Colon (tissue), 2 donors: ENCODE measurements around the gene FKBP3.
"Not testable (repeated sequence)": the region's sequence is repeated elsewhere in the genome, so short reads cannot be mapped to it uniquely, and the experiment has no call there.

Source experiments
- FAIRE-seq: peaks from 2 replicates; lab custom pipeline; 2012; peaks lifted over from hg19 to GRCh38; lab: Jason Lieb, UNC
- donor health status: control.
- donor health status: control.

The FKBP3 gene

DNA sequence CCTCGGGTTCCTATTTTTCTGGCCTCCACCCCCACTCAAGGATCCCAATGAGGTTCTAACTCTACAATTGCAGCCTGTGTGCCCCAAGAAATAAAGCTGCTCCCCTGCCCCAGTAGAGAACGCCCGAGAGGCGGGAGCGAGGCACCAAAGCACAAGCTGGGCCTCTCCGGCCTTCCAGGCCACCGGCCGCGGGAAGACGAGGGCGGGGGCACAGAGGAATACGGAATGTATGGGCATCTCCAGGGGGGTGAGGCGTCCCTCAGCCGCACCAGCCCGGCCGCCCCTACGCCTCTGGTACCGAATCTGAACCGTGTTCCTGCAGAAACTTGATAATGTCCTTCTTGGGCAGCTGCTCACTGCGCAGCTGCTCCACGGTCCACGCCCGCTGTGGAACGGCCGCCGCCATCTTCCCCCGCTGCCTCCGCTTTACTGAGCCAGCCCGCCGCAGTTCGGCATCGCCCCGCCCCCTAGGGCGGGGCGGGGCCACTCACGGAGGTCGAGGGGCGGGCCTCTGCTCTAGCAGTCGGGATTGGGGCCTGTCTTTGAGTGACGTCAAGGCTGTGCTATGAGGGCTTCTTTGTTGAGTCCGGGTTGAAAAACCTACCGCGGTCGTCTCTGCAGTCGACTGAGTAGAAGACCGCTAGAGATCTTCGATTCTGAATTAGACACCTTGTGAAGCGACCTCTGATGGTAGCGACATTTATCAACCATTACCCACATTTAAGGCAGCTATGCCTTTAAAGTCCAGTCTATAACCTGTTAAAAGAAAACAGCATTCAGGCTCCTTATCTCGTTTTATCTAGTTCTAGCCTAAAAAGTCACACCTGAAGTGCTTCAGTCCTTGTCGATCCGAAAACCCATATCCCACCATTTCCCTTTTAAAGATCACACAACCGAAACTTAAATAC lies at the start of gene FKBP3:
FKBP3 (minus strand) TSS at position 431 of the 908 bp plus-strand sequence; CDS start at position 406, 25 bp downstream.
- peak; percentile 79 for FAIRE-seq

DNA sequence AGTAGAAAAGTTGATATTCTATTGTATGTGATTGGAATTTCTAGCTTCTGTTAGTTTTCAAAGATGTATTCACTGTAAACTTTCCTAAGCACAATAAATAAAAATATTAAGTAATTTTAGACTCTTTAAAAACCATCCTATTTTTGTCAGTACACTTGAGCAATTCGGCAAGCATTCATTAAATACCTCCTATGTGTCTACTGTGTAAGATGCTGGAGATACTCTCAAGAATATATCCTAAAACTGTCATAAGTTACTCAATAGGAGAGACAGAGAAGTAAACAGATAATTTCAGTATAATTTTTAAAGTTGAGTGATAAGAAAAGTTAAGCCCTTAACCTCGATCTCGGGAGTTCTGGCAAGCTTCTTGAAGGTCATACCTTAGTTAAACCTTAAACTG lies 47.5 kb upstream of the FKBP3 start:
- FAIRE-seq: no peak

DNA sequence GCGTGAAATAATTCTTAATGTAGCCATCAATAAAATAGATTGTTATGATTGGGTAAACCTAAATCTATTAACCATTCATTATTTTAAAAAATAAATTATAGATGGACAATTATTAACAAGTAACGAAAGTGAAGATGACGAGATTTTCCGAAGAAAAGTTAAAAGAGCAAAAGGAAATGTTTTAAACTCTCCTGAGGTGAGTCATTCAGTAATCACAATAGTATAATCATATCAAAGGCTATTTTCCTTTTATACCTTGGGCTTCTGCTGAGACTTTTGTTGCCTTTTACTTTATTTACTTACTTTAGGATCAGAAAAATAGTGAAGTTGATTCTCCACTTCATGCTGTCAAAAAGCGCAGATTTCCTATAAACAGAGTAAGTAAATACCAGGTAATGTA lies 47.0 kb upstream of the FKBP3 start:
- FAIRE-seq: no peak

DNA sequence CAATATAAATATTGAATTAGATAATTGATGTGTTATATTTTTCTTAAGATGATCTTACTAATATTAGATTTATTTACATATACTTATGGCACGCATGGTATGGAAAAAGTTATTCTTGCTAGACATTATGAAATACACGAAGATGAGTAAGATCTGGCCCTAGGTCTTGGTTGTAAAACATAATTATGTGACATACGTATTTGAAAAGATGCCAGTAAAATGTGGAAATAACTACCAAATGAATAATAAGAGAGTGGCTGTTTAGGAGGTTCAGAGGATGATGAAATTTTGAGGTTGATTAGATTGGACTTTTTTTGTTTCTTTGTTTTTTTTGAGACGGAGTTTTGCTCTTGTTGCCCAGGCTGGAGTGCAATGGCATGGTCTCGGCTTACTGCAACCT lies 42.8 kb upstream of the FKBP3 start:
- no peak for FAIRE-seq

DNA sequence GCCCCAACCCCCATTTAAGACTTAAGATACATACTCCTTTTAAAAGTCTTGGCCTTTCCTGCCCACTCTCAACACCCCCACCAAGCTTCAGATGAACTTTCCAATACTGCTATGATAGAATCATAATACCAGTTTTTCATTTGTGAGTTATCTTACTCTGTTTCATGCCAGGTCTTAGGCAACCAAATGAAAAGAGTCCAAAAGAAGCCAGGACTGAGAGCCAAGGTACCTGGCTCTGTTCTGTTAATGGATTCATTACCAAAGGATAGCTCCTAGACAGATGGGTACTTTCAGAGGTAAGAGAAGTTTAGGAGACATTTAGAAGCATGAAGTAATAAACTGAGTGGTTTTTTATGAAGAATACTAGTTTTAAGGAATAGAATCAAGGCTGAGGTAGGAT lies 35.6 kb upstream of the FKBP3 start:
- FAIRE-seq: no peak

DNA sequence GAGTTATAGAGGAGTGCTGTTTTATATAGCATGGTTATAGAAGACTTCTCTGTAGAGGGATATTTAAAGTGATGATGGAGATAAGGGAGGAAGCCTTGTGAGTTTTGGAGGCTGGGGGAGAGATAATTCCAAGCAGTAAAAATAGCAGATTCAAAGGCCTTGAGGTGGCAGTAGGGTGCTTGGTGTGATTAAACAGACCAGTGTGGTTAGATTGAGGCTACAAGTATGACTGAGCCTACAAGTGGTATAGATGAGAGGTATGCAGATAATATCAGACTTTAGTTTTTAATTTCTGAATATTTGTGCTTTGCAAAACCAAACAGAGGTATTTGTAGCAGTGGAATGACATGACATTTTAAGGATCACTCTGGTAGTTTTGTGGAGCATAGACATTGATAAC lies 21.8 kb upstream of the FKBP3 start:
- FAIRE-seq: no peak

DNA sequence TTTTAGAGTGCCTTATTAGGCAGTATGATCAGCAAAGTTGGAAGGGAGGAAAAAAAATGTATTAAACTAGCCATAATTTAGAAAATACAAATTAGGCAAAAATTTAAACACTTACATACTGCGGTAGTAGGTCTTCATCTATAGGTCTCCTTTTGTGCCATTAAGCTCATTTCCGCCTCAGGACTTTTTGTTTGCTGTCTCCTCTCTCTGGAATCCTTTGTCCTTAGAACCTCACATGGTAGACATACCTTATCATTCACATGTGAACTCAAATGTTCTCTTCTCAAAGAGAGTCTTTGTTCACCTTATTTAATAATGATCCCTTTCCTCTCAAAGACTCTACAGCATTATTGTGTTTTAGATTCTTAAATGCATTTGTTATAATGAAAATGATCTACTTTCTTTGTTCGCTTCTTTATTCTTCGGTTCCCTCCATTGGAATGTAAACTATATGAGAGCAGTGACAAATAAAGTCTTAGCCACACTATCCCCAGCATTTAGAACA lies 16.2 kb upstream of the FKBP3 start:
- no peak for FAIRE-seq

DNA sequence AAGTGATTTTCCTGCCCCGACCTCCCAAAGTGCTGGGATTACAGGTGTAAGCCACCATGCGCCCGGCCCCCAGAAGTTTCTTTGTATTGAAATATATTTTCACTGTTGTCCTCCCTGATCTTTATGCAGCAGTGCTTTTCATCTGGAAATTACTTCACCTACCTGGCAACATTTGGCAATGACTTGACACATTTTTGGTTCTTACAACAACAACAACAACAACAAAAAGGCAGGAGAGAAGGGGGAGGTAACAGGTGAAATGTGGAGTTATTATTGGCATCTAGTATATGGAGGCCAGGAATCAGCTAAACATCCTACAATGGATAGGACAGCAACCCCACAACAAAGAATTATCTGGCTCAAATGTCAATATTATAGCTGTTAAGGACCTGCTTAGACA lies 15.3 kb upstream of the FKBP3 start:
- FAIRE-seq: no peak

DNA sequence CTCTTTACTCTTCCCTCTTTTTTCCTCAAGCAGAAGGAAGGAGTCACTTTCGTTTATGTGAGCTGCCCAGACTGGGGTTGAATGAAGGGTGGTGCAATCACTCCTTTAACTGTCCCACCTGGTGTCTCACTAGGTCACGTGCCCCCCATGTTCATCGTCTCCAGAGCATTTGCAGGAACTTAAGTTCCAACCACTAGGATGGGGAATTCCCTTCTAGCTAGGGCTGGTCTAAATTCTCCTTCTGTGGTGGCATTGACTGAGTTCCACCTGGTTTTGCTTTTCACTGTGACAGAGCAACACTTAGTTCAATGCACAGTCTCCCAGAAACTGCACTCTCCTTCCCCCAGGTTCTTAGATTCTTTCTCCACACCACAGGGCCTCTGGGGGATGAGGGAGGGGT lies 10.9 kb upstream of the FKBP3 start:
- FAIRE-seq: no peak

DNA sequence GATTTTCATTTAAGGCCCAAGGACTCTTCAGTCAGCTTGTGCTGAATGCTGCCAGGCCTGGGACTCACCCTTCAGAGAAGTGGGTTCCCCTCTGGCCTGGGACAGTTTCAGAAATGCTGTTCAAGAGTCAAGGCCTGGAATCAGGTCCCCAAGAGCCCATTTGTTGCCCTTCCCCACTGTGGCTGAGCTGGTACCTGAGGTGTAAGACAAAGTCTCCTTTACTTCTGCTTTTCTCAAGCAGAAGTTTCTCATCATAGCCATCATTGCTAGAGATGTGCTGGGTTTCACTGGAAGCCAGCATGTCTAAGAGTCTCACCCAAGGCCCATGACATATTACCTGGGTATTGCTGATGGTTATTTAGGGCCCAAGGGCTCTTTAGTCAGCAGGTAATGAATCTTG lies 10.4 kb upstream of the FKBP3 start:
- FAIRE-seq: no peak

DNA sequence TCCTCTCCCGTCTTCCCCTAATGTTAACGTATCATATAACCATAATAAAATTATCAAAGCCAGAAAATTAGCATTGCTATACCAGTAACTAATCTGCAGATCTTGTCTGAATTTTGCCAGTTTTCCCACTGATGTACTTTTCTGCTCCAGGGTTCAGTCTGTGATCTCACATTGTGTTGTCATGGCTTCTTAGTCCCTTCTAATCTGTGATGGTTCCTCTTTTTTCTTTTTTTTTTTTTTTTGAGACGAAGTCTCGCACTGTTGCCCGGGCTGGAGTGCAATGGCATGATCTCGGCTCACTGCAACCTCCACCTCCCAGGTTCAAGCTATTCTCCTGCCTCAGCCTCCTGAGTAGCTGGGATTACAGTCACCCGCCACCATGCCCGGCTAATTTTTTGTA lies 7.8 kb upstream of the FKBP3 start:
- not testable (repeated sequence) for FAIRE-seq

DNA sequence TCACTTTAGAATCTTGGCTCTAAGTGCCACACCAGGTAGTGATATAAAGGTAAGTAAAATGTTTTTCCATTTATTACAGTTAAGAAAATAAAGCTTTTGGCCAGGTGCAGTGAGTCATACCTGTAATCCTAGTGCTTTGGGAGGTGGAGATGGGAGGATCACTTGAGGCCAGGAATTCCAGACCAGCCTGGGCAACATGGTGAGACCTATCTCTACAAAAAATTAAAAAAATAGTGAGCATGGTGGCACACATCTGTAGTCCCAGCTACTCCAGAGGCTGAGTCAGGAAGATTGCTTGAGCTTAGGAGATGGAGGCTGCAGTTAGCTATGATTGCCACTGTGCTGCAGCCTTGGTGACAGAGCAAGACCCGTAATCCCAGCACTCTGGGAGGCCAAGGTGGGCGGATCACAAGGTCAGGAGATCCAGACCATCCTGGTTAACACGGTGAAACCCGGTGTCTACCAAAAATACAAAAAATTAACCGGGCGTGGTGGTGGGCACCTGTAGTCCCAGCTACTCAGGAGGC lies 6.4 kb upstream of the FKBP3 start:
- FAIRE-seq: no peak

DNA sequence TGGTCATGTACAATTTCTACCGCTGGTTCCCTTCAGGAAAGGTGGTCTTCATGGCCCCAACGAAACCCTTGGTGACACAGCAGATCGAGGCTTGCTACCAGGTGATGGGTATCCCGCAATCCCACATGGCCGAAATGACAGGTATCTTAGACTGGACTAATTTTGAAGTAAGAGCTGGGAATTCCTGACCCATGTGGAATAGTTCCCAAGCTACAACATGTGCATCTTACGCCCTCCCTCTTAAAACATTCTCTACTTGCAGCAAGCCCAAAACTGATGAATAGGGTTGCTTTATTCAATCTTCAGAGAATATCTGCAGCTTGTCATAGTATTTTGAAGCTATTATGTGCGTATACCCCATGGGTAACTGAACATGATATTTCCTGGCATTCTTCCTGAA lies 2.1 kb upstream of the FKBP3 start:
- FAIRE-seq: no peak

DNA sequence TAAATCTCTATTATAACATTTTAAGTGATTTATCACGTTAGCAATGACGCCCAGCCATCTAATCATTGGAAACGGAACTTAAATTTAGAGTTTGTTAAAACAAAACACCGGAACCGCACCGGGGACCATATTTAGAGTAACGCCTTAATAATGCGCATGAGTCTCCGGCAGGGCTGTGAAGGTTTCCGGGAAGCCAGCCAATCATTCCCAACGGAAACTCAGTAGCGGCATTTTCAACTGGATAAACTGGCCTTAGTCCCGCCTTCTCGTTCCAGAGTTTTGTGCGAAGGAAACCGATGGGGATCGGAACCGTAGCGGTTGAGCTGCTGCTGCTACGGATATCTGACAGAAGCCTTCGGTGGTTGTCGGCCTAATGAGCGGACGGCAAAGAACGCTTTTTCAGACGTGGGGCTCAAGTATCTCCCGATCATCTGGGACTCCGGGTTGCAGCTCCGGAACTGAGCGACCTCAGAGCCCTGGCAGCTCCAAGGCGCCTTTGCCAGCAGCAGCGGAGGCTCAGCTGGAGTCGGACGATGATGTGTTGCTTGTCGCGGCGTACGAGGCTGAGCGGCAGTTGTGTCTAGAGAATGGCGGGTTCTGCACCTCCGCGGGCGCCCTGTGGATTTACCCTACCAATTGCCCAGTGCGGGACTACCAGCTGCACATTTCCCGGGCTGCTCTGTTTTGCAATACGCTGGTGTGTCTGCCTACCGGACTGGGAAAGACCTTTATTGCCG lies 1.5 kb upstream of the FKBP3 start, which contains the start of gene FANCM:
FANCM (plus strand) TSS at position 272 of the 737 bp plus-strand sequence; CDS start at position 374, 102 bp downstream.
- FAIRE-seq: peak; percentile 61

DNA sequence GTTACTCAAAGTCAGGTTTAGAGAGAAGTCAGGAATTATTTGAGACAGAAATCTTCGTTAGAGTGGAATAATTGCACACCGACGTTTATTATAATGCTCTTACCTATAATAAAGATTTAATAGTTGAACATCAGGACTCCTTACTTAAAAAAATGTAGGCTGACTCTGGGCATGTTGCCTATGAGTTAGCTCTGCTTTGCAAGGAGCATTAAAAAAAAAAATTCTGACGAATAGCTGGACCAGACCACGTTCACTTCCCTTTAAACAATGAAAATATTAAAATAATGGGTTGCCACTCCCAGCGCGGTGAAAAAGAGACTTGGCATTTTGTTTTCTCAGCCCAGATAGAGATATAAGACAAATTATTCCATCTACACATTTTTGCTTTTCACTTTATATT lies 875 bp upstream of the FKBP3 start:
- FAIRE-seq: no peak

DNA sequence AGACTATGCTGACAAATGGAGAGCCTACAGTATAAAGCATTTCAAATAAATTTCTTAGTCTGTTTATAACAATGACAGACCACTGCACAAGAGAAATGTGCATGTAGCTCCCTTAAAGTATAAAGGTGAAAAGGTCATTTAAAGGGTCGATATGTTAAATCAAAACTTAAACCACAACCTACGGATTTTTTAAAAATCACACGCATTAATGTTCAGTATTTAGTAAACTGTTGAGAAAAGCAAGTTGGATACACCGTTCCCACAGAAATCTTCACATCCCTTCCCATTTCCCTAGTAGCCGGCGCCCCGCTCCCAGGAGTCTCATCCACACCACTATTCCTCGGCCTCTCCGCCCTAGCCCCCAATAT lies 614 bp downstream of the FKBP3 start:
- no peak for FAIRE-seq

DNA sequence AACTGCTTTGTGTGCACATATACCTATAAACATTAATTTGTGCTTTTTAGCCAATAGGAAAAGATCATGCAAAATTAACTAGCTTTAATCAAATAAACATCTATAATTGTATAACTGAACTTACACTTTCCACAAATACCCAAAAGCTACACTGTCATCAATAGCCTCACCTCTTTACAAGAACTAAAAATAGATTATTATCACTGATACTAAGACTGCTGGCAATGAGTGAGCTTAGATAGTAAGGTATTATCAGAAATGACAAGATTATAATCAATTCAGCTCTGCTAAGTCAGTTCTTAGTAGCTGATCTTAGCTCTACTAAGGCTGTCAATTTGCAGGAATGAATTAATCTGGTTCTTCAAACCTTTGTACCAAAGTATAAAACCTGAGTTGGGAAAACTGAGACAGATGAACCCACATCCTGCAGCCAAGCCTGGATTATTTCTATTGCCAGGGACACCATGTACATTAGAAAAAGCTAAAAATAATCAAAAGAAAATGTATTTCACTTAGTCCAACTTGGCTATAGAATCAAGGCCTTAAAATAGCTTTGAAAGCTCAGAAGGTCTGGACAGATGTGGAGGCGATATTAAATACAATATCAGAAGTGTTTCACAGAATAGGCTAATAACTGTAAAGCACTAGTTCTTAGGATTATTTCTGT lies 5.2 kb downstream of the FKBP3 start:
- FAIRE-seq: no peak

DNA sequence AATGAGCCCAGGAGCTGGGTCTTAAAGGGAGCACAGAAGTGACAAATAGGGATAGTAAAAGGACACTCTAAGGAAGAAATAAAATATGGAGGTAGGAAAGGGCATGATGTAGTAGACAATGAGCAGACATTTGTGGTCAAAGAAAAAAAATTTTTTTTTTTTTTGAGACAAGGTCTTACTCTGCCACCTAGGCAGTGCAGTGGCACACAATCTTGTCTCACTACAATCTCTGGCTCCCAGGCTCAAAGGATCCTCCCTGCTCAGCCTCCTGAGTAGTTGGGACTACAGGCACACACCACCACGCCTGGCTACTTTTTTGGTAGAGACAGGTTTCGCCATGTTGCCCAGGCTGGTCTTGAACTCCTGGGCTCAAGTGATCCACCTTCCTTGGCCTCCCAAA lies 8.5 kb downstream of the FKBP3 start:
- no peak for FAIRE-seq

DNA sequence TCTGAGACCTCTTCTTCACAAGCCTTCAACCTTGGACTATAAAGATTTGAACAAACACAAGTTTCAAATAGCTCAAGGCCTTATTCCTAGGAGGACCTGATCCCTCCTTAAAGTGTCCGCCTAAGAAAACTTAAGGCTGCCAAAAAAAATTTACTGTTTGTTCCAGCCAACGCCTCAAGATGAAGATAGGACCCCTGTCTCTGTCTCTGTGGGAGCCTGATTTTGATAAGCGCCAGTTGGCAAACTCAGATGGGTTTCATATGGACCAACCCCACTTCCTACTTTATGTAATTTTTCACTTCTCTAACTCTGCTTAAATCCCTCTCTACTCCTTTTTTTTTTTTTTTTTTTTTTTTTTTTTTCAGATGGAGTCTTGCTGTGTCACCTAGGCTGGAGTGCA lies 11.0 kb downstream of the FKBP3 start:
- no peak for FAIRE-seq

DNA sequence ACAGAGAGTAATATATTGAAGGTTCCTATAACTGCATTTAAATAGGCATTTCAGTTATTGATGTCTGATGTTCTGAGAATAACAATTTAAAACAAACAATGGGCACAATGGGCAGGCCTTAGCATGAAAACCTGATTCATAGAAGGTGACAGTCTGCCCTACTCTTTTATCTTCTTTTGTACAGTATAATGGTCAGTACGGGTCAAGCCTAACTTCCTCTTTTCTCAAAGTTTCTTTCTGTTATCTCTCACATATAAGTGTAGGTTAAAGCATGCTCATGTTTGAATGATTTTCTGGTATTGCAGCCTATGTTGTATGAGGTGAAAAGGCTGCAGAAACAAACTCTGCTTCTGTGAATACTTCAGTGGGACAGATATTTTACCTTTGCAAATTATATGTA lies 14.2 kb downstream of the FKBP3 start:
- no peak for FAIRE-seq

DNA sequence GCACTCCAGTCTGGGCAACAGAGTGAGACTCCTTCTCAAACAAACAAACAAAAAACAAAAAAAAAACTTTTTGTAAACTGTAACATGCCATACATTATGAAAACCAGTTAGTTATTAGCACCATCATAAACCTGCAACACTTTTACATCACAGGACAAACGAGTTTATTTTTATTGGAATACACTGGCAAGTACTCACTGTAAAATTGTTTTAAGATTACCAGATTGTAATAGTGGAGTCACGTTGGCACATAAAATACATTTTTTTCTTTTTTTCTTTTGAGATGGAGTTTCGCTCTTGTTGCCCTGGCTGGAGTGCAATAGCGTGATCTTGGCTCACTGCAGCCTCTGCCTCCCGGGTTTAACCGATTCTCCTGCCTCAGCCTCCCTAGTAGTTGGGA lies 15.7 kb downstream of the FKBP3 start:
- no peak for FAIRE-seq

DNA sequence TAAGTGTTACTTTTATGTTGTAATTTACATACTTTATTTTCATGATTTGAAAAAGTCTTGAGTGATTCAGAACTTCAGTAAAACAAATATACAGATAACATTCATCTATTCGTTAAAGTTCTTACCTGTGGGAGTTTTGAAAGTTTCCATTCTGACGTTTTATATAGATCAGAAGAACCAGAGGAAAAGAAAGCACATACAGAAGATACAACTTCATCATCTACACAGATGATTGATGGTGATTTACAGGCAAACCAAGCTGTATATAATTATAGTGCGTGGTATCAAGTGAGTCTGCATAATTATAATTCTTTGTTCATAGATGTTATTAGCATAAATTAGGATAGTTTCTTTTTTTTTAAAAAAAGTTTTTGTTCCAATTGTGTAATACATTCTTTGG lies 20.0 kb downstream of the FKBP3 start:
- no peak for FAIRE-seq
